Ramos (cell line): ENCODE results near the gene RHBDF1.

Experiments
- in situ Hi-C: fragments of 300-500 bp; cut with MboI; formaldehyde crosslinking; loops from one replicate; pipeline ENCODE4 v1.14.3; 2022; ENCODE audit warnings: low sequenced_read_pairs; ENCODE audit not compliant: unreplicated experiment

Gene RHBDF1

DNA sequence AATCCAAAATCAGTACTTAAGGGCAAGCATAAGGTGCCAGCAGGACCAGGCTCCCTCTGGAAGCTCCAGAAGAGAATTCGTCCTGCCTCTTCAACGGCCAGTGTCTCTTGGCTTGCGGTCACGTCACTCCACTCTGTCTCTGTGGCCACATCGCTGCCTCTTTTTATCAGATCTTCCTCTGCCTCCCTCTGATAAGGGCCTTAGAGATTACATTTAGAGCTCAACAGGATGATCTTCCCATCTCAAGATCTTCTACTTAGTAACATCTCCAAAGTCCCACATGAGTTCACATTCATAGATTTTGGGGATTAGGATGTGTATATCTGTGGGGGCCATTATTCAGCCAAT is 22.5 kb upstream of the RHBDF1 start:
- in situ Hi-C loops = no loop called here

DNA sequence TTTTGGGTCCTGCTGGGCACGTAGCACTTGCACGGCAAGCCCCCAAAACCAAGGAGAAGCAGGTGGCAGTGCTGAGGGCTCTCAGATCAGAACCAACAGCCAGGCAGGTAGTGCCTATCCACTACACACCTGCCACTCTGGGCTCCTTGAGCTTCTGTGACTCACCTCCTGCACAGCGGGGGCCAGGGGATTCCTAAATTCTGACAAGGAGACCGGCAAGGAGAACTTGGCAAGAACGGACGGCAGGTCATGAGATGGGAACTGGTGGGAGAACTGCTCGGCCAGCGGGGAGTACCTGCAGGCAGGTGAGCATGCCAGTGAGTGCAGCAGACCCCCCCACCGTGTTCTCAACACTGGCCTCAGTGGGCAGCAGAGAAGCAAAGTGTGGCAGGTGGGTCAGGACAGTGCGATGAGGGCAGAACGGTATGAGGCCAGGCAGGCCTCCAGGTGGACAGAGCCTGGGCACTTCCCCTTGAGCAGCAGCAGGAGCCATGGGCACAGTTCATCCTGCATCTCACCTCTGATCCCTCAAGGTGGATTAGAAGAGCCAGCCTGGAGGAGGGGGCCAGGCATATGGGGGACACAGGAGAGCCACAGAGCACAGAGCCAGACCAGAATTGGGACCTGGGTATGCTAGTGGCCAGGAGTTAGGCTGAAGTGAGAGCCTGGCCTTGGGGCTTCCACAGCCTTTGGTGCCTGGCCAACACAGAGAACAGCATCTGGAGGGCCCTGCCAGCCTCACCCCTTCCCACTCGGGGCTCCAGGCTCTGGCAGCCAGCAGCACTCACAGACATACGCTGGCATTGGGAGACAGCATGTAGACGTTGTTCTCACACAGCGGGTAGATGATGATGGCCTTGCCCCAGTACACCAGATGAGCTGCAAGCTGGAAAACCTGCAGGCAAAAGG is 20.3 kb upstream of the RHBDF1 start:
- in situ Hi-C loops = no loop called here

DNA sequence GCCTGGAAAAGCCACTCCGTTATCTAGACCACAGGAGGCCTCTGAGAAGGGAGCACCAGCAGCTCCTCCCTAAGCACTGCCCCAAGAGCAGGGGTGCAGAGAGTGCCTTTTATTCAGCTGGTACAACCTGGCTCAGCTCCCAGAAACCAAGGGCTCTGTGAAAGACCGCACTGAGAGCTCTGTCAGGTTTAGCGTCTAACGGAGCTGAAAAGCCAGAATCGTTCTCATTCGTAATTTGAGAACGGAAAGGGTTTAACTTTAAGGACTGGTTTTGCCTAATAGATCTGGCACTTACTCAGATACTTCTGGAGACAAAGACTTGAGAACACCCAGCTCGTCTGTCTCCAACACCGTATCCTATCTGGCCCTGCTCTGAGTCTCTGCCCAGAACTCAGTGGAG is 19.1 kb upstream of the RHBDF1 start:
- in situ Hi-C loops = no loop called here

DNA sequence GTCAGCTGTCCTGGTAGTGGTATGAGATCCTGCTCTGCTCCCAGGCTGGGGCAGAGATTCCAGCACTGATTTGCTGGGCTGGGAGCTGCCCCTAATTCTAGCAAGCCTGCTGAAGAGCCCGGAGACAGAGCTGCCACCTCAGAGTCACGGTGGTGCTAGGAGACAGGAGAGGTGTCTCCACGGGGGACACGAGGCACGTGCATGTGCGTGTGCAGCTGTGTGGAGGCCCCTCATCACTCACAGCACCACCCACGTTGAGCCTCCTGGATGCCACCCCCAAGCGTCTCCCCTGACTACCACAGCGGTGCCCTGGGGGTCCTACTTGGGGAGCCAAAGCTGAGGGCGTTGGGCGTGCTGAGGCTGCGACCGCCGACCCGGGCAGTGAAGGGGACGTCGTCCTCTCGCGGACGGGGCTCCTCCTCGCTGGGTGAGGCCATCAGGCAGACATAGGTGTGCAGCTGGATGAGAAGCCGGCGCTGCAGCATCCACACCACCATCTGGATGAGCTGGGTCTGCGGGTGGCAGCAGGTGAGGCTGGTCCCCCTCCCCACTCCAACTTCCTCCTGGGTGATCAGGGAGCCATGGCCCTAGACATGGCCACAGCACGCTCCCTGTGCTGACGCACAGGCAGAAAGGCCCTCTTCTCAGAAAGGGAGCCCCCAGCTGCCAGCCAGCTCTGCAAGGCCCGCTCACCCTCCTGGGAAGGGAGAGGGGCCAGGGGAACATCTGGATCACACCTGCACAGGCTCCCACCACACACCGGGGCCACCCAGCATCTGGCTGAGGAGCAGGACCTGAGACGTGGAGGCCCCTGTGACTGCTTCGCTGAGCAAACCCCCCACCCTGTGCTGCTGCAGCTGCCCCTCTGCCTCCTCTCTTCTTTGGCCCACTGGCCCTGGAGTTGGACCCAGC is 17.2 kb upstream of the RHBDF1 start:
- in situ Hi-C loops = no loop called here

DNA sequence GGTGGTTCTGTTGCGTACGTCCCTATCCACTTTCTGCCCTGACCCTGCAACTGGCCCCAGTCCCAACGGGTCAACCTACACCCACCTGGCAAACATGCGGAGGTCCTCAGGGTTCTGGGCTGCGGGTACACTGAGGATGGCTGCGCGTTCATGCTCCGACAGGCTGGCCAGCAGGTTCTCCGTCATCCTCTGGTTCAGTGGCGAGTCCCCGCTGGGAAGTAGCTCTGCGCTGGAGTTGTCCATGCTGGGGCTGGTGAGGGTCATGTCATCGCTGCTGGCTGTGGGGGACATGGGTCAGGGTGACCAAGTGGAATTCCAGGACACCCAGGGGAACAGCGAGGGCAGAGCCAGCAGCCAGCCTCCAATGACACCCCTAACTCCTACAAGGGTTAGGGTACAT is 16.2 kb upstream of the RHBDF1 start:
- in situ Hi-C loops = no loop called here

DNA sequence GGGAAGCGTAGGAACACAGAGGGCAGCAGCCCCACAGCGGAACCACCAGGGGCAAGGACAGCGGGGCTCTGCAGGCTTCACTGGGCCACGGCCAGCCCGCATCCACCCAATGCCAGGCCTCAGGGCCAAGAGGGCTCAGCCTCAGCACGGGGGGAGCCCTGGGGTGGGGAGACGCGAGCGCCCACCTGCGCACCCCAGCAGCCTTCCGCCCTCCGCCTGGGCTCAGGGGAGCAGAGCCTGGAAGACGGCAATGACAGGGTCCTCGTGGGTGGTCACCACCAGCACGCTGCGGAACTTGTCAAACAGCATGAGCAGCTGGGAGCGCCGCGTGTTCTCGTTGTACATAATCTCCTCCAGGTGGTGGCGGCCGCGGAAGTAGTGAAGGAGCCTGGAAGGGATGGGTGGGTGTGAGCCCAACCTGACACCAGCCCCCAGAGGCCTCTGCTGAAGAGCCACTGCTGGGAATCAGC is 14.1 kb upstream of the RHBDF1 start:
- in situ Hi-C loops = no loop called here

DNA sequence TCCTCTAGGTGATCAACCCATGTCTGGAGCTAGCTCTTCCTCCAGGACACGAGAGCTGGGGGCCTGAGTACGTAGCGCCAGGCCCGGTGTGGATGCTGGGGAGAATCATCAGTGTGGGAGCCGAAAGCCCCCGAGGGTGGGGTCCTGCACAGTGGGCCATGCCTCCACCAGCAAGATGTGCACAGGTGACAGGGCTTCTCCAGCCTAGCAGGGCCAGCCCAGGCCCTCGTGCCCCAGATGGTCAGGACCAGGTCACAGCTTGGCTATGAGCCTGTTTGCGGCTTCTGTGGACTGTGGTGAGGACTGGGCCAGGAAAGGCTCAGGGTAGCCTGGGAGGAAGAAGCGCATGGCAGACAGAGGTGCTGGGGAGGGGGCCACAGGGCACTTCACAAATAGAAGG is 13.4 kb upstream of the RHBDF1 start:
- in situ Hi-C loops = no loop called here

DNA sequence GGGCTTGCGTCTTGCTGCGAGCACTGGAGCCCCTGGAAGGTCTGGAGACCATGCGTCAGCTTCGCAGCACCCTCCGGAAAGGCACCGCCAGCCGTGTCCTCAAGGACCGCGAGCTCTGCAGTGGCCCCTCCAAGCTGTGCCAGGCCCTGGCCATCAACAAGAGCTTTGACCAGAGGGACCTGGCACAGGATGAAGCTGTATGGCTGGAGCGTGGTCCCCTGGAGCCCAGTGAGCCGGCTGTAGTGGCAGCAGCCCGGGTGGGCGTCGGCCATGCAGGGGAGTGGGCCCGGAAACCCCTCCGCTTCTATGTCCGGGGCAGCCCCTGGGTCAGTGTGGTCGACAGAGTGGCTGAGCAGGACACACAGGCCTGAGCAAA is 13.0 kb upstream of the RHBDF1 start:
- in situ Hi-C loops = no loop called here

DNA sequence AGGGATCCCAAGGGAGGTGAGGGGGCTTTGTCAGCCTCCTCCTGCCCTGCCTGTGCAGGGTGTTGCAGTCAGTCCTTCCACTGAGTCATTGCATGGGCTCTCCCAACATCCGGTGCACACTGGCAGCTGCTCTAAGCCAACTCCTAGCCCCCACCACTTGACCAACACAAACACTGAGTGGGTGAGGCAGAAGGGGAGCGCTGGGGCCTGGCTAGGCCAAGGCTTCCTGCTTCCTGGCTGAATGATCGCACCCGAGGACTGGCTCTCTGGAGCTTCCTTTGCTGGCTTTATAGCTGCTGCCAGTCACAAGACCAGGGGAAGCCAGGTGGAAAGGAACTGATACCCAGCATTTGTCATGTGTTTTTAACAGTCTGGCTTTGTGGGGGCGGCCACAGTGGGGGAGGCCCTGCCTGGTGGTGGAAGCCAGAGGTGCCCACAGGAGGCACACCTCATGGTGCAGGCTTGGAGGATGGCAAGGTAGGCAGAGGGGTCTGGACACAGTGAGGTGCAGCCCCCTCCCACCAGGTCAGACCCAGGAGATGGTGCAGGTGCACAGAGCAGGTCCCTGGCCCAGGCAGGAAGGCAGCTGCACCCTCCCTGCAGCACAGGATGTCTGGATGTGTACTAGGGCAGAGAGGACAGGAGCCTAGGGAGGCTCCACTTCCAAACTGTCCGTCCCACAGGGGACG is 12.4 kb upstream of the RHBDF1 start:
- in situ Hi-C loops = no loop called here

DNA sequence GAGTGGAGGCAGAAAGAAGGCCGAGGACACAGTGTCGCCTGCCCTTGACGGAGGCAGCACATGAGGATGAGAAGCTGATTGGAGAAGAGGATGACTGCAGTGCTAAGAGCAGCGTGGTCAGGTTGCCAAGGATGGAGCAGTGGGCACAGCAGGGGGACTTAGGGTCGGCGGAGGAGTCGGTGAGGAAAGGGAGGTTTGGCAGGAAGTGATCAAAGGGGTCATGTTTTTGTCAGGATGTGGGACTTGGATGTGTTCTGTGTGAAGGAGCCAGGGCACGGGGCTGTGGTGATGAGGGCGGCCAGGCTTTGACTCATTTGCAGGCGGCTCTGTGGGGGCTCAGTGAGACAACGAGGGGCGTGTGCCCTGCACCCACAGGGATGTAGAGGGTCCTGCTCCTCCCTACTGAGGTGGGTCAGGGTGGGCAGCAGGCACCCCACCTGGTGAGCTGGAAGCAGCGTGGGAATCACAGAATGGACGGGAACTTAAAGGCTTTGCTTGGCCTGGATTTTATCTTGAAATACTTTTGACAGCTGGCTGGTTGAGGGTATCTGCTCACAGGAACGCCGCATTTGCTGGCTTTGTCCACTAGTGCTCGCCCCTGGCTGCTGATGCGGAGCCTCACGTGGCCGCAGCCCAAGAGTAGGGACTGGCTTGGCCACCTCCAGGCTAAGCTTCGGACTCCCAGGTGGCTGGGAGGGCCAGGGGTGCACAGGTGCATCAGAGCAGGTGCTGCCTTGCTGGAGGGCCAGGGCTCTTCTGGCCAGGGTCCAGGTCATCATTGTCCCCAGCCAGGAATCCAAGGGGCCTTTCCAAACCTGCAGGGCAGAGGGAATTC is 11.6 kb upstream of the RHBDF1 start:
- in situ Hi-C loops = no loop called here

DNA sequence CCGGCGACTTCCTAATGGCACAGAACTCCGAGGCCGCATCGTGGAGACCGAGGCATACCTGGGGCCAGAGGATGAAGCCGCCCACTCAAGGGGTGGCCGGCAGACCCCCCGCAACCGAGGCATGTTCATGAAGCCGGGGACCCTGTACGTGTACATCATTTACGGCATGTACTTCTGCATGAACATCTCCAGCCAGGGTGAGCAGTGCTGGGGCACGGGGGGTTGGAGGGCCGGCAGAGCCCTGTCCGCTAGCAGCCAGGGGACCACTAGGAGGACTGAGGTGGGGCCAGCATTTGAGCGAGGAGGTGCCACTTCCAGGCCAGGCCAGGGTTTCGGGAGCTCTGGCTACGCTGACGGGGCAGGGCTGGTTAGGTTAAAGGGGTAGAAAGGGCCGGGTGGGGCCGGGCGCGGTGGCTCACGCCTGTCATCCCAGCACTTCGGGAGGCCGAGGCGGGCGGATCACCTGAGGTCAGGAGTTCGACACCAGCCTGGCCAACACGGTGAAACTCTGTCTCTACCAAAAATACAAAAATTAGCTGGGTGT is 10.7 kb upstream of the RHBDF1 start:
- in situ Hi-C loops = no loop called here

DNA sequence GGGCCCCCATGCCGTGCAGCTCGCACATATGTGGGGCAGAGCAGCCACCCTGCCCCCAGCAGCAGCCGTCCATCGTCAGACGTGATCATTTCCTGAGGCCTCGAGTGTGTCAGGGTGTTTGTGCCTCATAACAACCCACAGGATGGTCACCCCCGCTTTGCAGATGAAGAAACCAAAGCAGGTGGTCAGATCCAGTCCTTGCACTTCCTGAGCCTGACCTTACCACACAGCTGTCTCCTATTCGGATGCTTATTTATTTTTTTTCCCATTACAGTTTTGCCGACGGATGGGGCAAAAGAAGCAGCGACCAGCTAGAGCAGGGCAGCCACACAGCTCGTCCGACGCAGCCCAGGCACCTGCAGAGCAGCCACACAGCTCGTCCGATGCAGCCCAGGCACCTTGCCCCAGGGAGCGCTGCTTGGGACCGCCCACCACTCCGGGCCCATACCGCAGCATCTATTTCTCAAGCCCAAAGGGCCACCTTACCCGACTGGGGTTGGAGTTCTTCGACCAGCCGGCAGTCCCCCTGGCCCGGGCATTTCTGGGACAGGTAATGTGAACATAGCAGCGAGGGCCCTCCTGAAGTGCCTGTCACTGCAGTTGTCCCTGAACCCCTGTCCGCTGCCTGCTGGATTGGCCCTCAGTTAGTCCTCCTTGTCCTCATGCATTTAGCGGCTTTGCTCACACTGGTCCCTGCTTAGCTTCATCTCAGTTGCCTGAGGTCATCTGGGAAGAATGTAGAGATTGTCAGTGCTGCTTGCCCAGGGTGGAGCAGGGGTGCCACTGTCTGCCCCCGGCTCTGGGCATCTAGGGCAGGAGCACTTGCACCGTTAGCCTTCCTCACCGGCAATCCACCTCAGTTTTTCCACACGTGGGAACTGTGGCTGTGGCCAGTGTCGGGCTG is 7.0 kb upstream of the RHBDF1 start:
- in situ Hi-C loops = no loop called here

DNA sequence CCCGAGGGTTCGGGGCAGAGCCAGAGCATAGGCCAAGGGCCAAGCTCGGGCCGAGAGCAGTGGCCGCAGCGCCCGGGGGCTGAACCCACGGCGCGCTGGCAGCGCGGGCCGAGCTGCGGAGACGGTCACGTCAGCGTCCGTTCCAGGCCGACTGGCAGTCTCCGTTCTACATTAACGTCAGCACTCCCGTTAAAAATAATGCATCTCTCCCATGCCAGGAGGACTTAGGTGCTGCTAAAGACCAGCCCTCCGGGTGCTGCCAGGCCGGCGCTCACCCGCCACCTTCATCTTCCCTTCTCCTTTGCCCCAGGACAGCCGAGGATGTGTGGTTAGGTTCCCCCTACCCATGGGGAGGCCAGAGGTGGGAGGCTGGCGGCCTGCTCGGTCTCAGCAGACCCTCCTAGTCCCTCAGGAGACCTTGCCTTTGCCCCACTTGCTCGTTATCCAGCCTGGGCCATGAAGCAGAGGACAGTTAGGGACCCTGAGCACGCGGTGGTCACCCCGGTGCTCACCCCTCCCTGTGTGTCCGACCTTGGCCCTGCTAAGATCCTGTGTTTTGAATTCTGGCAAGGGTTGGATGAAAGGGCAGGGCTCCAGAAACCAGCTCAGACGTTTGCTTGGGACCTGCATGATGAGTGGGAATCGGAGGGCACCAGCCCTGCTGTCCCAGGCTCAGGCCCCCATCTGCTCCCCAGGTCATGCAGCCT is 6.2 kb upstream of the RHBDF1 start:
- in situ Hi-C loops = no loop called here

DNA sequence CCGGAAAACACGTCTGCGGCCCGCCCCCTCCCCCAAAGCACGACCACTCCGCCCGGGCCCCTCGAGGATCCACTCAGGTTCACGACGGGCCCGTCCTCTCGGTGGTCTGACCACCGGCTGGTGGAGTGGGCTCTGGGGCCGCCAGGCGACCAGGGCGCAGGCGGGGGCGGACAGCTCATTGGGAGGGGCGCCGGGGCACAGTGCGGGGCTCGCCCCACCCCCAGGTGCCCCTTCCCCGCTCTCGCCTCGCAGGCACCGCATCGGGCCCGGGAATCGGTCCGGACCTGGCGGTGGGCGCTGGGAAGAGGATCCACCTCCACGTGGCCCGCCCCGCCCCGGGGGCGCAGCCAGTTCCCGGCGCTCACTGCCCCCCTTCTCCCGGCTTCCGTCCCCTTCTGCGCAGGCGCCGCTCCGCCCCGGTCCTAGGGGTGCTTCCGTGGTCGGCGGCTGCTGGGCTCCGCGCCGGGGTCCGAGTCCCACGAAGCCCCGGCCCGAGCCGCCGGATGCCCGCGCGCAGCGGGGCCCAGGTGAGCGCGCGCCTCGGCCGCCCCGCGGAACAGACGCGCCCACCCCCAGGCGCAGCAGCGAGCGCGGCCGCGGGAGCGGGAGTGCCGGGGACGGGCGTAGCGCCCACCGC is 5.5 kb upstream of the RHBDF1 start, which contains the start of gene MPG:
Gene MPG (plus strand): TSS at position 419 of the 637 bp plus-strand sequence. CDS start 85 bp downstream, at position 504.
- in situ Hi-C loops = no loop called here

DNA sequence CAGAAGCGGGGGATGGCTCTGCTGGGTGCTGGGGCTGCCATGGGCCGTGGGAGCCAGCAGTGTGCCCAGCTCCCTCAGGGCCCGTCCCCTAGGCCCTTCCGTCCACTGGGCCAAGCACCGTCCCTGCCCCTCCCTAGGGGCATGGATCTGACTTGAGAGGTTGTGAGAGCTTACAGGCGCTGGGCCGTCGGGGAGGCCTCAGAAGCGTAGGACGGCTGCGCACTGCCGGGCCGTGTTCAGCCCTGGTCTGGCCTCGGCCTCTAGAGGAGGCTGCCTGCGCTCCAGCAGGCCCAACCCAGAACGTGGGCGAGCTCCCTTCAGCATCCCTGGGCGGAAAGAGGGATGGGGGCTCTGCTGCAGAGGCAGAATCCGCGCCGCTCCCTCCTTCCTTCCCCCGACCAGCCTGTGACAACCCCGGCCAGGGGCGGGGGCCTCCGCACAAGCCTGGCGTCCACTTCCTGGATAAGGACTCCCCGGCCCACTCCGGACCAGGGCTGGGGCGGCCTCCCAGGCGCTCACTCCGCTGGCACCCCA is 4.9 kb upstream of the RHBDF1 start:
- in situ Hi-C loops = no loop called here

DNA sequence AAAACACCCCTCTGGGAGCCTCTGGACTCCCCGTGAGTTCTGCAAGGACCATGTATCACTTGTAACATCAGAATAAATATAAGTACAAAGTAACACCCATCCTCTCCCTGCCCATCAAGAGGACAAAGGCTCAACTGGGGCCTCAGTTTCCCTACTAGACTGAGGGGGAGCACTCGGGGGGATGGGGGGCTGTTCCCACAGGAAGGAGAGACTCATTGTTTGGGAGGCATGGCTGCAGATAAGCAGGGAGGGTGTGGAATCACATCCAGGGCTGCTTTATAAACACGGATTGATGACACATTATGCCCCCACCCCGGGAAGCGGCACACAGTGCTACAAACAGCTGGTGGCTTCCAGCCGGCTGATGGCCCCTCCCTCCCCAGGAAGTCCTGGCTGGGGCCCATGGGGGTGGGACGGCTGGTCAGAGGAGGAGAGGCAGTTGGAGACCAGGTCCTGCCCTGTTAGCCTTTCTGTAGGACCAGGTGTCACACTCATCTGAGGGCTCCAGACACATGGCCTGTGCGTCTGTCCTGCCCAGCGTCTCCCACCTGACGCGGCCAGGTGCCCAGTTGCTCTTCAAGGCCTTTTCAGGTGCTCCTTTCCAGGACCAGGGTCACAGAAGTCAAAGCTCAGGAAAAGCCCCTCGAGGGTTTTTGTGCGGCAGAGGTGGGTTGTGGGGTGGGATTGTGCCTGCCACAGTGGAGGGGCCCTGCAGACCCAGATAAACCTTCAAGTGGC is 4.3 kb upstream of the RHBDF1 start:
- in situ Hi-C loops = no loop called here
